Measurements from ENCODE around the gene CYP2C9.

CYP2C9 gene

DNA sequence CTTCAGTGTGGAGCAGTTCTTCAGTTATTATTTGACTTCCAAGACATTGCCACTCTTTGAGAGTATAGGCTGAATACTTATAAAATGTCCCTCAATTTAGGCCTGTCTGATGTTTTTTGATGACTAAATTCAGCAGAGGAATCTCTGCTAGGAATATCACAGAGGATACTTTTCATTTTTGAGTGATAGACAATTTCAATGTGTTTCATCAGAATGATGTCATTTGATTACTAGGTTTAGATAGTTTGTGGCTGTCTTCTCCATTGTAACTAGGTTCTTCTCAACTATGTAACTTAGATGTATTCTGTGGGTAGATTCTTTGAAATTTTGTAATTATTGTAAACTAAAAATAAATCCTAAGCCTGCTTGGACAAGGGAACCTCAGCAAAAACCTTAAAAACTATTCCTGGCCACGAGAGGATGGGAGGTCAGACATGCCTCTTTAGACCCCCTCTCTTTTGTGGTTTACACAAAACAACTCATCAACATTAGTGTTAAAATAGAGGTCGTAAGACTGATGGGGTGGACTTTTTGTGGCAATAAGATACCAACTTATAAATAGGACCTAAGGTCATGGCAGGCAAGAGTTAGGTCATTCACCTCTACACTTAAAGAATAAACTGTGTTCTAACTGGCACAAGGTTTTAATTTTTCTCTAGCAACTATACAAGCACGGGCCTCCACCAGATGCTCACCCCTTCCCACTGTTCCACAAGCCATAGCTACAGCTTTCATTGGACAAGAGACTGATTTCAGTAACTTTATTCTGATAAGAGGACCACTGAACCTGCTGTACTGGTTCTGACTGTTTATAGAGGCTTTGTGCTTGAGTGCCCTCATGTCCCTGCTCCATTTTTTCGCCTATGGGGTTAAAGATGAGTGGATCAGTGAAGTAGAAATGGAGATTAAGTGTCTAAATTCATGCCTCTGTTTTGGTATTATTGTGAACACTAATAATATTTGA, 97.2 kb downstream of the CYP2C9 start:
- DNase-seq (ENCODE audit: extremely low read depth in 1 of 2, low read depth in 1 of 2): no peak

DNA sequence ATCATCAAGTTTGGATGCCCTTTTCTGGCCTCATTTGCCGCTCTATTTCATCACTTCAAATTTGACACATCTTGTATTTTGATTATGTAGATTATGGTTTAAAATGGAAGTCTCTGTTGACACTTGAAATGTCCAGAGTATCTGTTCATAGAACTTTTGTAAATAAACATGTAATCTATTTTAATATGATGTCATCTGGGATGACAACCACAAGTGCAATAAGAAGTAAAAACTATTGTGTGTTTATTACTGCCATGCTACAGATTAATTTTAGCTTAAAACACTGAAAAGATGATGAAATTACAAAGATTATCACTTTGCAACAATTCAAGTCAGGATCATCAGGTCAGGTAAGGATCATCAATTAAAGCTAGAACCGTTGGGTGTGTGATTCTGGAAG, 100.8 kb downstream of the CYP2C9 start:
- DNase-seq (ENCODE audit: extremely low read depth in 1 of 2, low read depth in 1 of 2): no peak
